ENCODE results near the gene SPRY4.

DNA sequence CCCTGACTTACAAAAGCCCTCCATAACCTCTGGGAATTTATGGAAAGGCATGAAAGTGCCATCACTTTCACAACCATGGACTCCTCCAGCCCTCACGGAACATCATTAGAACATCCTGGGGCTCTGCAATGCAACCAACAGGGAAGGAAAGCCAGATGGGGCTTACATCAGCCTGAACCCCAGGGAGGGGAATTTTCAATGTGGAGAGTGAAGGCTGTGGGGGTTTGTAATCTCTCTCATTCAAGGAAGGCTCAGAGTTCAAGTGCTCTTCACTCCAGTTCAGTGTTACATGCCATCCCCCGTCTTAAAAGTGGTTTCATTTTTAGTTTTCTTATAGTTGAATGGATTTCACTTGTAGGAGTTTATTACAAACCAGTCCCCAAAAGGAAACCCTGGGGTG is 5.7 kb downstream of the SPRY4 start:
- TF ChIP-seq EZH2phosphoT487 (IDR thresholded peaks at IDR 0.05; ENCODE audit: insufficient read depth, low read depth) (no peak), EZH2 (IDR thresholded peaks at IDR 0.05; ENCODE audit: insufficient read depth, poor library complexity, severe bottlenecking) (no peak)

Measured in GM23248 (cell line).